HepG2 (cell line): ENCODE data around the gene TAF1A. TPM values are rescaled to one million over a fixed set of nuclear protein-coding genes. Genes with fewer than 3 reads are reported as not detected.

ENCODE experiments used
- CTCF ChIP-seq: sonication (generic); formaldehyde crosslinking; IDR thresholded peaks from 2 replicates; pipeline ENCODE4 v1.5.0; 2020; ENCODE audit warnings: mild to moderate bottlenecking, missing genetic modification reagents, moderate library complexity
- ELF1 ChIP-seq: sonication (generic); formaldehyde crosslinking; IDR thresholded peaks from 2 replicates; pipeline ENCODE4 v1.4.0; 2020; ENCODE audit warnings: missing genetic modification reagents
- ESRRA ChIP-seq: sonication (generic); formaldehyde crosslinking; IDR thresholded peaks from 2 replicates; pipeline ENCODE4 v1.5.1; 2020; ENCODE audit warnings: mild to moderate bottlenecking, low read depth, missing genetic modification reagents
- FOSL2 ChIP-seq: sonication (generic); formaldehyde crosslinking; IDR thresholded peaks from 2 replicates; pipeline ENCODE4 v1.4.0; 2020; ENCODE audit warnings: missing genetic modification reagents
- GABPA ChIP-seq, 2 experiments: IDR thresholded peaks; 2 replicates each; pipeline ENCODE4 v1.6.1; 2011 to 2016; ENCODE audit warnings: low read depth in 2 of 2, low read length in 1 of 2, missing biosample characterization in 1 of 2, missing genetic modification characterization in 1 of 2
- HBP1 ChIP-seq: IDR thresholded peaks from 2 replicates; pipeline ENCODE4 v1.6.1; 2016; ENCODE audit warnings: low read depth, control low read depth
- HOXA3 ChIP-seq: sonication (generic); formaldehyde crosslinking; IDR thresholded peaks from 2 replicates; pipeline ENCODE4 v1.5.0; 2020; ENCODE audit warnings: missing genetic modification reagents
- NAIF1 ChIP-seq: sonication (generic); formaldehyde crosslinking; IDR thresholded peaks from 2 replicates; pipeline ENCODE4 v1.5.0; 2020; ENCODE audit warnings: mild to moderate bottlenecking, missing genetic modification reagents, borderline replicate concordance
- RAD21 ChIP-seq: fragments of 450-650 bp; formaldehyde crosslinking; IDR thresholded peaks from 2 replicates; pipeline ENCODE4 v1.5.0; 2020; ENCODE audit warnings: mild to moderate bottlenecking
- SALL1 ChIP-seq: sonication (generic); formaldehyde crosslinking; IDR thresholded peaks from 2 replicates; pipeline ENCODE4 v1.8.0; 2022; ENCODE audit warnings: mild to moderate bottlenecking, missing genetic modification reagents
- SAP130 ChIP-seq: IDR thresholded peaks from 2 replicates; pipeline ENCODE4 v1.6.1; 2016; ENCODE audit warnings: low read depth
- YY1 ChIP-seq: IDR thresholded peaks from 2 replicates; pipeline ENCODE4 v1.6.1; 2011; ENCODE audit warnings: low read length, low read depth, moderate library complexity, mild to moderate bottlenecking; ENCODE audit not compliant: insufficient read depth, insufficient replicate concordance
- ZFP36L2 ChIP-seq: sonication (generic); formaldehyde crosslinking; IDR thresholded peaks from 2 replicates; pipeline ENCODE4 v1.4.0; 2020; ENCODE audit warnings: missing genetic modification reagents
- ZNF280B ChIP-seq: sonication (generic); formaldehyde crosslinking; IDR thresholded peaks from 2 replicates; pipeline ENCODE4 v1.5.0; 2020; ENCODE audit warnings: missing genetic modification reagents, mild to moderate bottlenecking, borderline replicate concordance
- ZNF335 ChIP-seq: sonication (generic); formaldehyde crosslinking; IDR thresholded peaks from 2 replicates; pipeline ENCODE4 v1.4.0; 2020; ENCODE audit warnings: missing genetic modification reagents
- ZNF432 ChIP-seq: sonication (generic); formaldehyde crosslinking; IDR thresholded peaks from 2 replicates; pipeline ENCODE4 v1.5.0; 2020; ENCODE audit warnings: missing genetic modification reagents, mild to moderate bottlenecking, borderline replicate concordance
- ZNF687 ChIP-seq: sonication (generic); formaldehyde crosslinking; IDR thresholded peaks from 2 replicates; pipeline ENCODE4 v1.5.1; 2020; ENCODE audit warnings: mild to moderate bottlenecking, missing genetic modification reagents, moderate library complexity
- ZNF770 ChIP-seq: sonication (generic); formaldehyde crosslinking; IDR thresholded peaks from 2 replicates; pipeline ENCODE4 v1.5.0; 2020; ENCODE audit warnings: mild to moderate bottlenecking, missing genetic modification reagents
- ZNF891 ChIP-seq: sonication (generic); formaldehyde crosslinking; IDR thresholded peaks from 2 replicates; pipeline ENCODE4 v1.5.0; 2020; ENCODE audit warnings: mild to moderate bottlenecking, missing genetic modification reagents
- polyA plus RNA-seq, 8 experiments: library from polyadenylated mRNA; depleted of rRNA in 3 of 8; stranded (reverse) in 7 of 8; unstranded in 1 of 8; fragments of >200 nt; fragmentation: Illumina TruSeq in 4 of 8; extraction: Trizol in 4 of 8; gene quantifications; 2 replicates each; pipeline versions ENCODE4 v1.2.1 to v1.2.3, GENCODE V29; 2011 to 2016; ENCODE audit warnings: low read depth in 4 of 8, missing spikeins in 1 of 8, mixed read lengths in 1 of 8; ENCODE audit not compliant: insufficient read depth in 1 of 8
- total RNA-seq, 5 experiments: library from RNA; depleted of rRNA; stranded (reverse); fragments of >200 nt; fragmentation: Illumina TruSeq; extraction: Trizol; gene quantifications; 2 replicates each; pipeline ENCODE4 v1.2.3, GENCODE V29; 2016; ENCODE audit warnings: low read depth in 1 of 5

The TAF1A gene
- total and polyA plus RNA-seq, 2 of the 13 experiments (the other 11 are each of a cell fraction or from before 2014, with no cell fraction given): 3.3 to 10.7 TPM

- TF ChIP-seq CTCF (CRISPR knock-in tag) (peak; percentile 67), RAD21 (peak; percentile 61; the same call in 1 of the 2 replicates), SALL1 (CRISPR knock-in tag) (peak; percentile 58; the same call in 1 of the 2 replicates), ZNF891 (CRISPR knock-in tag) (0 out of 2 replicates have a peak, but pooled peaks have one; percentile 19), NAIF1 (no peak), ELF1 (CRISPR knock-in tag) (no peak), GABPA (IDR thresholded peaks at IDR 0.05; ENCODE audit: low read depth, low read length) (no peak), GABPA (CRISPR knock-in tag; IDR thresholded peaks at IDR 0.05; ENCODE audit: low read depth) (0 out of 2 replicates have a peak, but pooled peaks have one; percentile 18), YY1 (peak; percentile 43), FOSL2 (CRISPR knock-in tag) (peak; percentile 18; the same call in 1 of the 2 replicates), HBP1 (CRISPR knock-in tag) (no peak), ZNF687 (CRISPR knock-in tag) (peak; percentile 40; the same call in 1 of the 2 replicates), HOXA3 (CRISPR knock-in tag) (no peak), ZNF770 (CRISPR knock-in tag) (peak; percentile 65; the same call in 1 of the 2 replicates), ESRRA (CRISPR knock-in tag) (no peak), ZNF432 (no peak), ZNF280B (CRISPR knock-in tag) (0 out of 2 replicates have a peak, but pooled peaks have one; percentile 50), ZFP36L2 (no peak), ZNF335 (CRISPR knock-in tag) (0 out of 2 replicates have a peak, but pooled peaks have one; percentile 34), SAP130 (CRISPR knock-in tag) (peak; percentile 51)
These were observed 45.9 kb downstream of the TAF1A start (continued) for GRCh38 chr1:222543817-222544216.
